ENCODE measurements around the gene PRR15. TPM values are rescaled to one million over a fixed set of nuclear protein-coding genes. Genes with fewer than 3 reads are reported as not detected.
A peak's percentile ranks its signal among the peaks of the same experiment; 100 is the strongest.

Gene PRR15
- total and polyA plus RNA-seq, 2 donors (not counting 1 experiment from before 2014, with no cell fraction given) = 0.04 TPM; not detected in 1

DNA sequence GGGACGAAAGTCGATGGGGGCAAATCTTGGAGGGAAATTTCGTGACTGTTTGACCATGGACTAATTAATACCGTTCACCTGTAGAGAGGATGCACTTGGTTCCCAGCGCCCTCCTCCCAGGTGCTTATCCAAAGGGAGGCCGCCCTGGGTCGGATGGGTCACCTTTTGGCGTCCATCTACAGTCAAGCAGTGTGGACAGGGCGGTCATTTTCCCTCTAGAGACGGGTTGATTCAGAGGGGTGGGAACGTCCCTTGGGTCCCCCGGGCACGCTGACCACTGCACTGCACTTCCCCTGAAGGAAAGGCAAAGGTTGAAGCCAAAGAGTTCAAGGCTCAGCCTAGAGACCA, 2.0 kb downstream of the PRR15 start:
- WGBS (ENCODE audit: insufficient coverage) = 47% methylated on average over 11 of the region's 13 CpGs
- H3K27me3 ChIP-seq (replicated peaks in 1 of 4; ENCODE audit: control extremely low read depth in 1 of 4, control insufficient read depth in 3 of 4, insufficient read depth in 4 of 4, low read length in 3 of 4) = peaks cover 0 to 54% (median 32%) of the 10 kb centered on the region in 4 experiments

DNA sequence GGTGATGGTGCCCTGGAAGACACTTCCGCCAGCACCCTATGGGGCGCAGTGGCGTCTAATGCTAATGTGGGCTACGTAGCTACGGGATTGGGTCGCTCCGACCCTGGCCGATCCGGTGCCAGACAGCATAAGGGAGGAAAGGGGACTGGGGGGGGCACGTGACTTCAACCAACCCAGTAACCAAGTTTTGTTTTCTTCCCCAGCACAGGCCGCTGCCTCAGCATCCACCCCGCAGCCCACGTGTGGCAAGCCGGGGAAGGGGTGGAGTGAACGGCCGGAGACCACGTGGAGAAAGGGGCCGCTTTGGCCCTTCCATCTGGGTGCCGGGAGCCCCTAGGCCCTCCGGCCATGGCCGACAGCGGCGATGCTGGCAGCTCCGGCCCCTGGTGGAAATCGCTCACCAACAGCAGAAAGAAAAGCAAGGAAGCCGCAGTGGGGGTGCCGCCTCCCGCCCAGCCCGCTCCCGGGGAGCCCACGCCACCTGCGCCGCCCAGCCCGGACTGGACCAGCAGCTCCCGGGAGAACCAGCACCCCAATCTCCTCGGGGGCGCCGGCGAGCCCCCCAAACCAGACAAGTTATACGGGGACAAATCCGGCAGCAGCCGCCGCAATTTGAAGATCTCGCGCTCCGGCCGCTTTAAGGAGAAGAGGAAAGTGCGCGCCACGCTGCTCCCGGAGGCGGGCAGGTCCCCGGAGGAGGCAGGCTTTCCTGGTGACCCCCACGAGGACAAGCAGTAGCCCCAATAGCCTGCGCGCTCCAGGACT, 2.5 kb downstream of the PRR15 start:
- Mint-ChIP-seq H3K27me3 (peaks cover 65% of the 10 kb centered on the region), H3K9me3 (ENCODE audit: insufficient read depth) (no peaks in the 10 kb centered on the region), H3K4me3 (peak overlapping the region; percentile 84), H3K4me1 (peaks cover 28% of the 10 kb centered on the region), H3K27ac (no peak overlapping the region)
- 10% methylated on average over 51 of the region's 56 CpGs for WGBS (ENCODE audit: insufficient coverage)
- ChIA-PET POLR2A (no interaction called here), CTCF (no interaction called here)
- intact Hi-C loops (cut with micrococcal nuclease) = no loop called here
- peak overlapping the region; percentile 73 for H3K4me2 ChIP-seq (replicated peaks; ENCODE audit: low read depth, low read length, poor library complexity, severe bottlenecking)
- no peaks in the 10 kb centered on the region for H3K79me2 ChIP-seq (ENCODE audit: control insufficient read depth, insufficient read depth, low read length)
- H3K9me3 ChIP-seq (ENCODE audit: control extremely low read depth in 1 of 3, control insufficient read depth in 2 of 3, insufficient read depth in 1 of 3, low read length in 2 of 3) = peaks cover 0 to 13% (median 0%) of the 10 kb centered on the region in 3 donors
- peak overlapping the region in 2 of 5 experiments; percentile 18 to 30 for H3K4me3 ChIP-seq (ENCODE audit: control extremely low read depth in 1 of 5, extremely low read depth in 1 of 5, insufficient read depth in 1 of 5, low read depth in 2 of 5, low read length in 4 of 5)
- H3K36me3 ChIP-seq (replicated peaks in 1 of 2; ENCODE audit: control extremely low read depth in 1 of 2, control insufficient read depth in 1 of 2, extremely low read depth in 1 of 2, insufficient read depth in 2 of 2, low read length in 1 of 2) = no peaks in the 10 kb centered on the region
- ATAC-seq (ENCODE audit: low read depth) (no peak), DNase-seq (peak; percentile 11)
- H3K27me3 ChIP-seq (replicated peaks in 1 of 4; ENCODE audit: control extremely low read depth in 1 of 4, control insufficient read depth in 3 of 4, insufficient read depth in 4 of 4, low read length in 3 of 4) = peaks cover 0 to 54% (median 34%) of the 10 kb centered on the region in 4 experiments
- no peaks in the 10 kb centered on the region for H4K20me1 ChIP-seq (ENCODE audit: control insufficient read depth, insufficient read depth, low read length, poor library complexity, severe bottlenecking)
- no peak for TF ChIP-seq EZH2 (IDR thresholded peaks at IDR 0.05; ENCODE audit: borderline replicate concordance, insufficient read depth, low read depth, low read length, poor library complexity, severe bottlenecking)
- TF ChIP-seq, protein P1, sequence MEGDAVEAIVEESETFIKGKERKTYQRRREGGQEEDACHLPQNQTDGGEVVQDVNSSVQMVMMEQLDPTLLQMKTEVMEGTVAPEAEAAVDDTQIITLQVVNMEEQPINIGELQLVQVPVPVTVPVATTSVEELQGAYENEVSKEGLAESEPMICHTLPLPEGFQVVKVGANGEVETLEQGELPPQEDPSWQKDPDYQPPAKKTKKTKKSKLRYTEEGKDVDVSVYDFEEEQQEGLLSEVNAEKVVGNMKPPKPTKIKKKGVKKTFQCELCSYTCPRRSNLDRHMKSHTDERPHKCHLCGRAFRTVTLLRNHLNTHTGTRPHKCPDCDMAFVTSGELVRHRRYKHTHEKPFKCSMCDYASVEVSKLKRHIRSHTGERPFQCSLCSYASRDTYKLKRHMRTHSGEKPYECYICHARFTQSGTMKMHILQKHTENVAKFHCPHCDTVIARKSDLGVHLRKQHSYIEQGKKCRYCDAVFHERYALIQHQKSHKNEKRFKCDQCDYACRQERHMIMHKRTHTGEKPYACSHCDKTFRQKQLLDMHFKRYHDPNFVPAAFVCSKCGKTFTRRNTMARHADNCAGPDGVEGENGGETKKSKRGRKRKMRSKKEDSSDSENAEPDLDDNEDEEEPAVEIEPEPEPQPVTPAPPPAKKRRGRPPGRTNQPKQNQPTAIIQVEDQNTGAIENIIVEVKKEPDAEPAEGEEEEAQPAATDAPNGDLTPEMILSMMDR (IDR thresholded peaks at IDR 0.05) = no peak
- peak overlapping the region; percentile 29 for H3K9ac ChIP-seq (ENCODE audit: low read length)
- H3K4me1 ChIP-seq (ENCODE audit: control insufficient read depth in 2 of 2, insufficient read depth in 2 of 2, low read length in 2 of 2) = peaks cover 33 to 38% of the 10 kb centered on the region in 2 donors
- no peak overlapping the region for H2AFZ ChIP-seq (ENCODE audit: insufficient read depth, low read depth, low read length, poor library complexity, severe bottlenecking)
- no peak overlapping the region for H3K27ac ChIP-seq (ENCODE audit: low read length in 2 of 2)

More for the DNA sequence above, 2.0 kb downstream of the PRR15 start:
- Histone ChIP-seq H3K4me1 (ENCODE audit: control insufficient read depth in 2 of 2, insufficient read depth in 2 of 2, low read length in 2 of 2) (peaks cover 33 to 38% of the 10 kb centered on the region in 2 donors), H3K4me3 (ENCODE audit: control extremely low read depth in 1 of 5, extremely low read depth in 1 of 5, insufficient read depth in 1 of 5, low read depth in 2 of 5, low read length in 4 of 5) (peak overlapping the region in 1 of 5 experiments; percentile 30), H3K9ac (ENCODE audit: low read length) (peak overlapping the region; percentile 29), H4K20me1 (ENCODE audit: control insufficient read depth, insufficient read depth, low read length, poor library complexity, severe bottlenecking) (no peaks in the 10 kb centered on the region), H3K27ac (ENCODE audit: low read length in 2 of 2) (no peak overlapping the region), H3K79me2 (ENCODE audit: control insufficient read depth, insufficient read depth, low read length) (no peaks in the 10 kb centered on the region), H3K36me3 (replicated peaks in 1 of 2; ENCODE audit: control extremely low read depth in 1 of 2, control insufficient read depth in 1 of 2, extremely low read depth in 1 of 2, insufficient read depth in 2 of 2, low read length in 1 of 2) (no peaks in the 10 kb centered on the region), H3K9me3 (ENCODE audit: control extremely low read depth in 1 of 3, control insufficient read depth in 2 of 3, insufficient read depth in 1 of 3, low read length in 2 of 3) (peaks cover 0 to 18% (median 0%) of the 10 kb centered on the region in 3 donors), H3K4me2 (replicated peaks; ENCODE audit: low read depth, low read length, poor library complexity, severe bottlenecking) (peak overlapping the region; percentile 73), H2AFZ (ENCODE audit: insufficient read depth, low read depth, low read length, poor library complexity, severe bottlenecking) (peak overlapping the region; percentile 49)
- DNase-seq = no peak
- POLR2A ChIA-PET = no interaction called here
- H3K9me3 Mint-ChIP-seq (ENCODE audit: insufficient read depth) = no peaks in the 10 kb centered on the region
- no peak for TF ChIP-seq EZH2 (IDR thresholded peaks at IDR 0.05; ENCODE audit: borderline replicate concordance, insufficient read depth, low read depth, low read length, poor library complexity, severe bottlenecking)
- TF ChIP-seq, protein P1 (IDR thresholded peaks at IDR 0.05) = no peak
- intact Hi-C loops (cut with micrococcal nuclease) = no loop called here
- CTCF ChIA-PET = no interaction called here
- peak overlapping the region; percentile 84 for H3K4me3 Mint-ChIP-seq
- ATAC-seq (ENCODE audit: low read depth) = no peak
- H3K27ac Mint-ChIP-seq = no peak overlapping the region
- peaks cover 28% of the 10 kb centered on the region for H3K4me1 Mint-ChIP-seq
- H3K27me3 Mint-ChIP-seq = peaks cover 64% of the 10 kb centered on the region
